Keratinocyte (primary cell): ENCODE results near the gene LYL1. TPM values are rescaled to one million over a fixed set of nuclear protein-coding genes. Genes with fewer than 3 reads are reported as not detected.

ENCODE experiments used
- DNase-seq: peaks from one replicate; pipeline ENCODE4 v3.0.0-alpha.2; 2011; ENCODE audit warnings: low read depth, missing footprints, low spot score
- FAIRE-seq: peaks from 2 replicates; lab custom pipeline; 2011; peaks lifted over from hg19 to GRCh38; lab: Jason Lieb, UNC
- H2AFZ ChIP-seq: 2 replicates; pipeline ENCODE4 v1.6.0; 2012; ENCODE audit warnings: low read length, control low read depth, inconsistent platforms; ENCODE audit not compliant: control insufficient read depth
- H3K27ac ChIP-seq: 2 replicates; pipeline ENCODE4 v1.5.1; 2011; ENCODE audit warnings: low read length; ENCODE audit not compliant: control insufficient read depth, insufficient read depth
- H3K27me3 ChIP-seq: 3 replicates; pipeline ENCODE4 v1.6.0; 2011; ENCODE audit warnings: low read length; ENCODE audit not compliant: control insufficient read depth, insufficient read depth; ENCODE audit errors: extremely low read depth
- H3K36me3 ChIP-seq, 2 experiments: 2 replicates in 1 of 2; 3 replicates in 1 of 2; pipeline ENCODE4 v1.5.1; 2011; ENCODE audit warnings: low read length in 2 of 2, mild to moderate bottlenecking in 1 of 2; ENCODE audit not compliant: control insufficient read depth in 2 of 2, insufficient read depth in 2 of 2; ENCODE audit errors: extremely low read depth in 1 of 2
- H3K4me1 ChIP-seq: 3 replicates; pipeline ENCODE4 v1.5.1; 2011; ENCODE audit warnings: low read length; ENCODE audit not compliant: control insufficient read depth, insufficient read depth; ENCODE audit errors: extremely low read depth
- H3K4me2 ChIP-seq: 3 replicates; pipeline ENCODE4 v1.6.0; 2011; ENCODE audit warnings: low read depth, low read length; ENCODE audit not compliant: control insufficient read depth, insufficient read depth; ENCODE audit errors: extremely low read depth
- H3K4me3 ChIP-seq, 3 experiments: fragments of 200-600 bp in 1 of 3; sonication (generic) in 1 of 3; 2 replicates in 2 of 3; 3 replicates in 1 of 3; pipeline ENCODE4 v1.5.1; 2011 to 2016; ENCODE audit warnings: low read length in 3 of 3, mild to moderate bottlenecking in 3 of 3, control low read depth in 2 of 3, inconsistent platforms in 1 of 3, low read depth in 1 of 3, mixed read lengths in 1 of 3, mixed run types in 1 of 3, moderate library complexity in 1 of 3; ENCODE audit not compliant: control insufficient read depth in 2 of 3, insufficient read depth in 2 of 3; ENCODE audit errors: extremely low read depth in 1 of 3
- H3K79me2 ChIP-seq: 2 replicates; pipeline ENCODE4 v1.6.0; 2012; ENCODE audit warnings: low read length; ENCODE audit not compliant: control insufficient read depth, insufficient read depth
- H3K9ac ChIP-seq: 3 replicates; pipeline ENCODE4 v1.6.0; 2011; ENCODE audit warnings: low read length; ENCODE audit not compliant: control insufficient read depth, insufficient read depth; ENCODE audit errors: extremely low read depth
- H3K9me1 ChIP-seq: 3 replicates; pipeline ENCODE4 v1.6.0; 2011; ENCODE audit warnings: low read length; ENCODE audit not compliant: control insufficient read depth, insufficient read depth; ENCODE audit errors: extremely low read depth
- H3K9me3 ChIP-seq: 2 replicates; pipeline ENCODE4 v1.5.1; 2012; ENCODE audit warnings: low read depth, low read length; ENCODE audit not compliant: control insufficient read depth
- H4K20me1 ChIP-seq: 3 replicates; pipeline ENCODE4 v1.6.0; 2011; ENCODE audit warnings: low read length; ENCODE audit not compliant: control insufficient read depth, insufficient read depth; ENCODE audit errors: extremely low read depth
- EZH2 ChIP-seq: IDR thresholded peaks from one replicate; pipeline ENCODE4 v1.6.1; 2012; ENCODE audit warnings: inconsistent platforms, mild to moderate bottlenecking, low read length, moderate library complexity
- dilution Hi-C: fragments of 300-500 bp; cut with MboI; formaldehyde crosslinking; loops from one replicate; pipeline ENCODE4 v1.7.0; 2020; ENCODE audit warnings: low sequenced_read_pairs; ENCODE audit not compliant: extremely low pct_ligation_motif_present
- polyA plus RNA-seq, 5 experiments: library from polyadenylated mRNA; depleted of rRNA in 3 of 5; stranded (reverse) in 3 of 5; stranded (forward) in 1 of 5; unstranded in 1 of 5; fragments of >200 nt; gene quantifications; 1 replicate in 1 of 5; 2 replicates in 3 of 5; 3 replicates in 1 of 5; pipeline versions ENCODE4 v1.2.1 to v1.2.3, GENCODE V29; 2011 to 2012; ENCODE audit warnings: missing spikeins in 2 of 5, low read depth in 1 of 5, low replicate concordance in 1 of 5
- TF ChIP-seq, protein P1 (sequence below), 3 experiments: IDR thresholded peaks in 1 of 3; conservative IDR thresholded peaks in 1 of 3; optimal IDR thresholded peaks in 1 of 3; 2 replicates in 2 of 3; 3 replicates in 1 of 3; pipeline versions ENCODE3 to v1.5.1; 2011; ENCODE audit warnings: low read length in 3 of 3, mild to moderate bottlenecking in 3 of 3, moderate library complexity in 2 of 3, control low read depth in 1 of 3, inconsistent platforms in 1 of 3; ENCODE audit not compliant: insufficient read depth in 2 of 3; ENCODE audit errors: extremely low read depth in 1 of 3

Gene LYL1
- polyA plus RNA-seq, 1 donor (not counting 4 experiments of a cell fraction or from before 2014, with no cell fraction given) = 0.07 TPM

DNA sequence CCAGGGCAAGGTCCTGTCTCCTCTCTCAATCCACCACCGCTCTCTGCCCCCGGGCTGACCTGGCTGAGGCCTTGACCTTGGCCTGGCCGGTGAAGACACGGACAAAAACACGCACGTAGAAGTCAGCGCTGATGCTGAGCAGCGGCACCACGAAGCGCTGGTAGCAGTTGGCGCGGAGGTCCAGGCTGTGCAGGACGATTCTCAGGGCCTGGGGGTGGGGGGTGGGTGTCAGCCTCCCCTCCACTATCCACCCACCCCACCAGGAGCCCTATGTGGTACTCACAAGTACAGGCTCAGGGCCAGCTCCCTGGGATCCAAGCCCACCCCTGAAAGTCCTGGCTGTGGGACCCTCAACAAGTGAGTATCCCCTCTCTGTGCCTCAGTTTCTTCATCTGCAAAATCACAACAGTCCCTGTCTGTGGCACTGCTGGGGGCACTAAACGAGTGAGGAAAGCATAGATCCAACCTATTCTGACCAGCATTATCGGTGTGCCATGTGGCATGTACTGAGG, 7.5 kb upstream of the LYL1 start:
- Histone ChIP-seq H3K4me3 (no peak overlapping the region), H4K20me1 (no peaks in the 10 kb centered on the region), H3K9me3 (no peaks in the 10 kb centered on the region), H3K79me2 (peaks cover 5% of the 10 kb centered on the region), H3K27ac (no peak overlapping the region), H3K9ac (no peak overlapping the region), H3K27me3 (no peaks in the 10 kb centered on the region), H3K4me2 (no peak overlapping the region), H3K4me1 (peaks cover 4% of the 10 kb centered on the region), H3K9me1 (no peaks in the 10 kb centered on the region), H2AFZ (no peak overlapping the region), H3K36me3 (peaks cover 15 to 20% of the 10 kb centered on the region in 2 experiments)
- dilution Hi-C loops = no loop called here
- TF ChIP-seq EZH2 = no peak
- TF ChIP-seq, protein P1, sequence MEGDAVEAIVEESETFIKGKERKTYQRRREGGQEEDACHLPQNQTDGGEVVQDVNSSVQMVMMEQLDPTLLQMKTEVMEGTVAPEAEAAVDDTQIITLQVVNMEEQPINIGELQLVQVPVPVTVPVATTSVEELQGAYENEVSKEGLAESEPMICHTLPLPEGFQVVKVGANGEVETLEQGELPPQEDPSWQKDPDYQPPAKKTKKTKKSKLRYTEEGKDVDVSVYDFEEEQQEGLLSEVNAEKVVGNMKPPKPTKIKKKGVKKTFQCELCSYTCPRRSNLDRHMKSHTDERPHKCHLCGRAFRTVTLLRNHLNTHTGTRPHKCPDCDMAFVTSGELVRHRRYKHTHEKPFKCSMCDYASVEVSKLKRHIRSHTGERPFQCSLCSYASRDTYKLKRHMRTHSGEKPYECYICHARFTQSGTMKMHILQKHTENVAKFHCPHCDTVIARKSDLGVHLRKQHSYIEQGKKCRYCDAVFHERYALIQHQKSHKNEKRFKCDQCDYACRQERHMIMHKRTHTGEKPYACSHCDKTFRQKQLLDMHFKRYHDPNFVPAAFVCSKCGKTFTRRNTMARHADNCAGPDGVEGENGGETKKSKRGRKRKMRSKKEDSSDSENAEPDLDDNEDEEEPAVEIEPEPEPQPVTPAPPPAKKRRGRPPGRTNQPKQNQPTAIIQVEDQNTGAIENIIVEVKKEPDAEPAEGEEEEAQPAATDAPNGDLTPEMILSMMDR (optimal IDR thresholded peaks at IDR 0.05 in 1 of 3, IDR thresholded peaks at IDR 0.05 in 1 of 3, conservative IDR thresholded peaks at IDR 0.05 in 1 of 3; ENCODE audit: extremely low read depth in 1 of 3, insufficient read depth in 2 of 3, low read length in 3 of 3) = no peak
- FAIRE-seq = no peak
- DNase-seq = no peak

DNA sequence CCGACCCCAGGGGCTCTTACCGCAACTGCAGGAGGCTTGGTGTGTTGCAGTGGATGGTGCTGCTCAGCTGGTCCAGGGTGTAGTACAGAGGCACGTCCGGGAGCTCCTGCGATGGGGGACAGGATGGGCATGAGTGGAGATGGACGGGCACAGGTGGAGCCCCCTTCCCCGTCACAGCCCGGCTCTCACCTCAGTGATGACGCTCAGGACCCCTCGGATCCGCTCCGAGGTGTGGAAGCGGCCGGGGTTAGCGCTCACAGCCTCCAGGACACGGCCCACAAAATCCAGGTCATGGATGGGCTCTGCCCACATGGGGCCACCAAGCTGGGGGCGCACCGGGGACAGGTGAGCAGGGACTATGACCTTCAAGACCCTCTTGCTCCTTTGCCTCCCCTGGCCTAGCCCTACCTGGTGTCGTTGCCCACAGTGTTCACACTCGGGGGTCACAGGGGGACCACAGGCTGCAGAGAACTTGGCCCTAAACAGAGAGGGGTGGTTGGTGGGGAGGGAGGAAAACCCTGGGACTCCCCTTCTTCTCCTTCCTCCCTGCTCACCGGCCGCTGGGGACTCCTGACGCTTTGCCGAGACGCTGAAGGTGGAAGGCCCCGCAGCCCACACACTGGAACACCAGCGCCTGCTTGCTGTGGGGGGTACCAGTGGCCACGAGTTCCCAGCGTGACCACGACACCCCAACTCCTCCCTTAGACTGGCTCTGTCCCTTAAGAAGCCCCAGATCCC, 6.9 kb upstream of the LYL1 start:
- peaks cover 15 to 22% of the 10 kb centered on the region in 2 experiments for H3K36me3 ChIP-seq
- no peak for DNase-seq
- no peak for TF ChIP-seq EZH2
- TF ChIP-seq, protein P1 (optimal IDR thresholded peaks at IDR 0.05 in 1 of 3, IDR thresholded peaks at IDR 0.05 in 1 of 3, conservative IDR thresholded peaks at IDR 0.05 in 1 of 3; ENCODE audit: extremely low read depth in 1 of 3, insufficient read depth in 2 of 3, low read length in 3 of 3) = no peak
- no peak overlapping the region for H2AFZ ChIP-seq
- H3K27ac ChIP-seq = no peak overlapping the region
- no peaks in the 10 kb centered on the region for H3K4me1 ChIP-seq
- no peak overlapping the region for H3K9ac ChIP-seq
- dilution Hi-C loops = no loop called here
- H3K9me1 ChIP-seq = no peaks in the 10 kb centered on the region
- no peak for FAIRE-seq
- no peaks in the 10 kb centered on the region for H3K27me3 ChIP-seq
- no peaks in the 10 kb centered on the region for H3K79me2 ChIP-seq
- no peak overlapping the region for H3K4me2 ChIP-seq
- no peaks in the 10 kb centered on the region for H3K9me3 ChIP-seq
- H3K4me3 ChIP-seq = no peak overlapping the region
- no peaks in the 10 kb centered on the region for H4K20me1 ChIP-seq
